Bronchial epithelial cell (primary cell): ENCODE results near the gene HIVEP1. TPM values are rescaled to one million over a fixed set of nuclear protein-coding genes. Genes with fewer than 3 reads are reported as not detected.

Experiments
- DNase-seq: peaks from one replicate; pipeline ENCODE4 v3.0.0-alpha.2; 2010; ENCODE audit warnings: low read depth
- FAIRE-seq: peaks from 2 replicates; lab custom pipeline; 2011; peaks lifted over from hg19 to GRCh38; lab: Jason Lieb, UNC
- H3K27me3 ChIP-seq: 2 replicates; pipeline ENCODE4 v1.5.1; 2011; ENCODE audit warnings: low read length; ENCODE audit not compliant: control insufficient read depth, insufficient read depth
- H3K36me3 ChIP-seq: 2 replicates; pipeline ENCODE4 v1.5.1; 2011; ENCODE audit warnings: low read length; ENCODE audit not compliant: control insufficient read depth, insufficient read depth
- H3K4me3 ChIP-seq: 2 replicates; pipeline ENCODE4 v1.5.1; 2011; ENCODE audit warnings: mild to moderate bottlenecking, low read depth, low read length, control low read depth
- total RNA-seq: library from RNA; depleted of rRNA; stranded (reverse); fragments of >200 nt; gene quantifications from 2 replicates; pipeline ENCODE4 v1.2.1, GENCODE V29; 2014
- TF ChIP-seq, protein P1 (sequence below): IDR thresholded peaks from 2 replicates; pipeline ENCODE4 v1.5.1; 2011; ENCODE audit warnings: mild to moderate bottlenecking, moderate library complexity, low read length, control low read depth, inconsistent platforms; ENCODE audit not compliant: insufficient read depth, severe bottlenecking

HIVEP1 gene
- total RNA-seq, 1 donor from 2014 or later, result 6.8 TPM

DNA sequence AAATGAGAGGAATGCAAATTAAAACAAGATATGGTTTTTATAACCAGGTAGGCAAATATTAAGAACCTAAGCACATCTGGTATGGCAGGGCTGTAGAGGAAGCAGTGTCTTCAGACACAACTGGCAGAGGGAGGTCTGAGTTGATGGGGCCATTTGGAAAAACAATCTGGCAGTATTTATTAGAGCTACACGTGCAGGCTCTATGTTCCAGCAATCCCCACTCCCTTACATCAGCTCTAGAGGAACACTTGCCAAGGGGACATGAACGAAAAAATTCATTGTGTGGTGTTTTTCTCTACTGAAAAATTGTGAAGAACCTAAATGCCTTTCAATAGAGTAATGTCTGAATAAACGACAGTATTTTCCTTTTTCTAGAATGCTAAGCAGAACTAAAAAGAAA, 166.4 kb downstream of the HIVEP1 start:
- no peaks in the 10 kb centered on the region for H3K36me3 ChIP-seq
- FAIRE-seq (no peak), DNase-seq (no peak)
- TF ChIP-seq, protein P1, sequence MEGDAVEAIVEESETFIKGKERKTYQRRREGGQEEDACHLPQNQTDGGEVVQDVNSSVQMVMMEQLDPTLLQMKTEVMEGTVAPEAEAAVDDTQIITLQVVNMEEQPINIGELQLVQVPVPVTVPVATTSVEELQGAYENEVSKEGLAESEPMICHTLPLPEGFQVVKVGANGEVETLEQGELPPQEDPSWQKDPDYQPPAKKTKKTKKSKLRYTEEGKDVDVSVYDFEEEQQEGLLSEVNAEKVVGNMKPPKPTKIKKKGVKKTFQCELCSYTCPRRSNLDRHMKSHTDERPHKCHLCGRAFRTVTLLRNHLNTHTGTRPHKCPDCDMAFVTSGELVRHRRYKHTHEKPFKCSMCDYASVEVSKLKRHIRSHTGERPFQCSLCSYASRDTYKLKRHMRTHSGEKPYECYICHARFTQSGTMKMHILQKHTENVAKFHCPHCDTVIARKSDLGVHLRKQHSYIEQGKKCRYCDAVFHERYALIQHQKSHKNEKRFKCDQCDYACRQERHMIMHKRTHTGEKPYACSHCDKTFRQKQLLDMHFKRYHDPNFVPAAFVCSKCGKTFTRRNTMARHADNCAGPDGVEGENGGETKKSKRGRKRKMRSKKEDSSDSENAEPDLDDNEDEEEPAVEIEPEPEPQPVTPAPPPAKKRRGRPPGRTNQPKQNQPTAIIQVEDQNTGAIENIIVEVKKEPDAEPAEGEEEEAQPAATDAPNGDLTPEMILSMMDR, result no peak
- no peak overlapping the region for H3K4me3 ChIP-seq
- H3K27me3 ChIP-seq, result no peaks in the 10 kb centered on the region

DNA sequence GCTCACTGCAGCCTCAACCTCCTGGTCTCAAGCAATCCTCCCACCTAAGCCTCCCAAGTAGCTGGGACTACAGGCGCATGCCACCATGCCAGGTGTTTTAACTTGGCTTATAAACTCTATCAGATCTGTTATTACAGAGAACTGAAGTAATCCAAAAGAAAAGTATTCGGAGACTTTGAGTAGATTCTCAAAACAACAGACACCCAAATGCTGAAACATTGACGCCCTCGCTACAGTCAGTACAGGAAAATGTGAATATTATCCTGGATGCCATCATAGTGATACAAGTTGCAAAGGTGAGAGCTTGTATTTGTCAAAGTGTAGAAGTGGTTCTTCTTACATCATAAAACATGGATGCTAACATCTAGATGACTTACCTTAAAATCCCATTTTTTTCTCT, 169.4 kb downstream of the HIVEP1 start:
- Histone ChIP-seq H3K4me3 (no peak overlapping the region), H3K36me3 (no peaks in the 10 kb centered on the region), H3K27me3 (no peaks in the 10 kb centered on the region)
- DNase-seq, result no peak
- FAIRE-seq, result no peak
- TF ChIP-seq, protein P1, result no peak

DNA sequence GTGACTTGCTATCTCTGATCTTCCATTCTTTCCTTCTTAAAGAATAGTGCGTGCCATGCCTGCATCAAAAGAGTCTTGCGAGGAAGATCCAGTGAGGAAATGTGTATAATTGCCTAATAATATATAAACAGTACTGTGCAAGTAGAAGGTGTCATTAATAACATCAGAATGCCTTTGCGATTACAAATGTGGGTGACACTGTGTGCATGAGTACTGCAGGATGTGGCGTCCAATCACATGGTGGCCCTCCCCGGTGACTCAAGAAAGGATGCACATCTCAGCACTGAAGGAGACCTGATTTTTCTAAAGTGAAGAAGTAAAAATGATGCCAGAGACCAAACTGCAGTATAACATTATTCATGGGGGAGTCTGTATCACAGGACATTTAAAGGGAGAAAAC, 170.6 kb downstream of the HIVEP1 start:
- no peak overlapping the region for H3K4me3 ChIP-seq
- DNase-seq (peak; percentile 68), FAIRE-seq (no peak)
- no peaks in the 10 kb centered on the region for H3K36me3 ChIP-seq
- TF ChIP-seq, protein P1, result no peak
- no peaks in the 10 kb centered on the region for H3K27me3 ChIP-seq

DNA sequence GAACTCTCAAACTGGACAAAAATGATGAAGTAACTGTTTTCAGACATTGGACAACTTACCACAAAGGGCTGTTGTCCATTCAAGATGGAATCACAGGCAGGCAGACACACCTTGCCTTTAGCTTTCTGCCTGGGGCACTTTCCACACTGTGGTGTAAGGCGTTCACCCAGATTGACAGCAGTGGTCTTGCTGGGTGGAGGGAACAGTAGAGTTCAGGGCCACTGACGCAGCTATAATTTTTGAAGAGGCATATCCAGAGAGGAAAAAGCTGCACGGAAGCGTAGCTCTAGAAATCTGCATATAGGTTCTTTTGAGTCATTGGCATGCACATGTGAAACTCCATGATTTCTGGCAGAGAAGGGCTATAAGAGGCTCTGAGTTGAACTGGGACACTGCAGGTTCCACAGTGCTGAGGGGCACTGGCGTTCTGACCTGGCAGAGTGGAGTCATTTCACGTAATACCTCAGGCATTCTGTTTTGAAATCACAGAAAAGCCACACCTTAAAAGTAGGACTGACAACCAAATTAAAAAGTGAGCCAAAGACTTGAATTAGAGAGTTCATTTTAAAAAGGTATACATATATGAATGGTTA, 173.1 kb downstream of the HIVEP1 start:
- no peak for FAIRE-seq
- TF ChIP-seq, protein P1, result no peak
- no peak overlapping the region for H3K4me3 ChIP-seq
- H3K27me3 ChIP-seq, result no peaks in the 10 kb centered on the region
- no peaks in the 10 kb centered on the region for H3K36me3 ChIP-seq
- DNase-seq, result peak; percentile 24

DNA sequence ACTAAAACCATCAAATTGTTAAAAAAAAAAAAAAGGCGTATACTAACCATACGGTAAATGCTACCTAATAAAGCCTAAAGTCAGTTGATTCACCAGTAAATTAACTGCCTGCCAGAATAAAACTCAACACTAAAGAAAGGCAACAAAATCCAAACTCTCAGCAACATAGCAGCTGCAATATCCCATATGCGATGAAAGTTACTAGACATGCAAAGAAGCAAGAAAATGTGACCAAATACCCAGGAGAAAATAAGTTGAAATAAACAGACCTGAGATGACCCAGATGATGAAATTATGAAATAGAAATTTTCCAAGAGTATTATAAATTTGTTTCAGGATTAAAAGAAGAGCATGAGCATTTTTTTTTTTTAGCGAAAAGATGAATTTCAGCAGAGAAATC, 174.4 kb downstream of the HIVEP1 start:
- TF ChIP-seq, protein P1, result no peak
- Histone ChIP-seq H3K36me3 (no peaks in the 10 kb centered on the region), H3K27me3 (no peaks in the 10 kb centered on the region), H3K4me3 (no peak overlapping the region)
- no peak for FAIRE-seq
- DNase-seq, result no peak

DNA sequence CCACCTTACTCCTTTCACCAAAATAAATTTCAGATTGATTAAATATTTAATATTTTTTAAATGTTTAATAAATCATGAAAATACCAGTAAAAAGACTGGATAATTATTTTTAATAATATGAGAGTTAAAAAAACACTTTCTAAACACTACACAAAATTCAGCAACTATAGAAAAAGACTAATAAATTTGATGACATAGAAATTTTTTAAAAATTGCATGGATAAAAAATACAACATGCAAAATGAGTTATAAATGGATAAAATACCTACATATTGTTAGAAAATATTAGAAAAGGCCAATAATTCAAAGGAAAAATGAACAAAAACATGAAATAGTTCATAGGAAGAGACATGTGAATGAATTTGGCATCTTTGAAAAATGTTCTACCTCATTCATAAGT, 177.0 kb downstream of the HIVEP1 start:
- no peak for FAIRE-seq
- Histone ChIP-seq H3K4me3 (no peak overlapping the region), H3K36me3 (no peaks in the 10 kb centered on the region), H3K27me3 (no peaks in the 10 kb centered on the region)
- TF ChIP-seq, protein P1, result no peak
- no peak for DNase-seq
